Heart left ventricle (tissue), 16 donors: Measurements from ENCODE around the gene ITM2C. TPM values are rescaled to one million over a fixed set of nuclear protein-coding genes. Genes with fewer than 3 reads are reported as not detected.

ENCODE experiments used
- ATAC-seq, 4 donors: fragments of 200-7000 bp; cut with Tn5 transposase; one replicate each; pipeline ENCODE4 v1.9.1; 2020 to 2022; ENCODE audit warnings: moderate library complexity in 4 of 4, mild to moderate bottlenecking in 3 of 4, moderate number of reproducible peaks in 1 of 4
- DNase-seq, 5 donors: peaks; one replicate each; pipeline ENCODE4 v3.0.0-alpha.2; 2020
- H3K27ac ChIP-seq, 12 donors: fragments of 200-600 bp; sonication (generic) in 4 of 12; one replicate each; pipeline versions ENCODE4 v1.5.0 to v1.8.0; 2016 to 2022; ENCODE audit warnings: mild to moderate bottlenecking in 2 of 12
- H3K27me3 ChIP-seq, 9 donors: fragments of 200-600 bp; sonication (generic) in 2 of 9; one replicate each; pipeline versions ENCODE4 v1.5.1 to v1.8.0; 2016 to 2022; ENCODE audit warnings: mild to moderate bottlenecking in 3 of 9
- H3K36me3 ChIP-seq, 9 donors: fragments of 200-600 bp; sonication (generic) in 2 of 9; one replicate each; pipeline versions ENCODE4 v1.5.0 to v1.8.0; 2018 to 2022; ENCODE audit warnings: mild to moderate bottlenecking in 2 of 9
- H3K4me1 ChIP-seq, 12 donors: fragments of 200-600 bp; sonication (generic) in 4 of 12; one replicate each; pipeline versions ENCODE4 v1.5.0 to v1.8.0; 2016 to 2022; ENCODE audit warnings: mild to moderate bottlenecking in 3 of 12
- H3K4me3 ChIP-seq, 12 donors: fragments of 200-600 bp; sonication (generic) in 4 of 12; one replicate each; pipeline versions ENCODE4 v1.5.0 to v1.8.0; 2017 to 2022; ENCODE audit warnings: mild to moderate bottlenecking in 9 of 12, moderate library complexity in 4 of 12
- H3K9me3 ChIP-seq, 12 donors: fragments of 200-600 bp; sonication (generic) in 4 of 12; one replicate each; pipeline versions ENCODE4 v1.5.0 to v1.8.0; 2016 to 2022; ENCODE audit warnings: mild to moderate bottlenecking in 1 of 12
- CTCF ChIP-seq, 12 donors: fragments of 200-600 bp; sonication (generic) in 4 of 12; IDR thresholded peaks; one replicate each; pipeline versions ENCODE4 v1.5.0 to v1.8.0; 2018 to 2022; ENCODE audit warnings: antibody characterized with exemption in 12 of 12, mild to moderate bottlenecking in 5 of 12
- POLR2A ChIP-seq, 2 donors: fragments of 450-650 bp; IDR thresholded peaks; one replicate each; pipeline ENCODE4 v1.6.1; 2017; ENCODE audit warnings: antibody characterized with exemption in 2 of 2, mild to moderate bottlenecking in 2 of 2, moderate library complexity in 2 of 2
- WGBS, 4 donors: extraction: QIAGEN DNeasy Blood & Tissue Kit in 2 of 4; methylation state at CpG; one replicate each; pipeline versions ENCODE4 v1.1.5 to v1.1.7; 2013 to 2018; 5-methylcytosine and 5-hydroxymethylcytosine counted together
- intact Hi-C, 10 donors: fragments of 100-400 bp; cut with DNase I; formaldehyde crosslinking; loops; one replicate each; pipeline versions ENCODE4 v1.11.1 to v1.14.2; 2022
- polyA plus RNA-seq, 2 donors: library from polyadenylated mRNA; stranded (reverse); fragments of 200-250 nt; gene quantifications; one replicate each; pipeline ENCODE4 v1.2.3, GENCODE V29; 2013
- total RNA-seq, 9 donors: library from RNA; depleted of rRNA in 2 of 9; stranded (reverse); fragments of >200 nt in 2 of 9; fragmentation: NEBNext Ultra II Directional in 3 of 9; extraction: Animal tissue kit (Norgen Biotek cat#: 25700) in 3 of 9; gene quantifications; one replicate each; pipeline versions ENCODE4 v1.1.0 to v1.2.4, GENCODE V29; 2016 to 2023
- donor health status: ischemic (EF 13 %, LVEDD 7.1; RV severe dilation, severe dysfunction).
- donor health status: healthy with polysubstance abuse.
- donor health status: DM: no; HTN: yes; CAD: no.
- donor health status: DM: no; HTN: no; CAD: no.
- donor health status: ischemic (EF 25% LVEDD 6.9; RV normal size, moderate dysfunction).
- donor health status: ischemic (EF 25% LVEDD 5.7; RV mildly dilated, moderate dysfunction).
- donor health status: healthy.
- donor health status: DM: yes; HTN: yes; CAD: no.
- donor health status: ischemic (EF 35%, LVEDD 5.7; RV mildly dilated, moderate dysfunction).
- donor health status: nonischemic (EF 11% LVEDD 7.7; RV severe dilation, severe dysfunction).
- donor health status: DM: yes; HTN: yes; CAD: no.
- donor health status: PGD.
- donor health status: ischemic (EF 29% LVEDD 5.4; RV normal size, mild dysfunction).
- donor health status: nonischemic (EF 23%, LVEDD 6.1; RV moderate dilation, normal function).

Gene ITM2C
- total and polyA plus RNA-seq, 11 donors: 19.7 to 36.6 (median 26.0) TPM

- ATAC-seq (no peak), DNase-seq (no peak)
- H3K9me3 ChIP-seq: no peaks in the 10 kb centered on the region
- intact Hi-C loops: loop anchor here in 4 of 10 donors (2.0 to 10.0 kb wide), 3 partner anchors 227 to 621 kb away; partner anchors contain the start of gene PSMD1 (in 2 of the 4)
- 75 to 77% (median 75%) methylated on average over 10 of the region's 10 CpGs for WGBS, 4 donors
- H3K27ac ChIP-seq: no peak overlapping the region
- peaks cover 0 to 29% (median 19%) of the 10 kb centered on the region in 9 donors for H3K36me3 ChIP-seq
- TF ChIP-seq POLR2A (IDR thresholded peaks at IDR 0.05) (no peak), CTCF (IDR thresholded peaks at IDR 0.05) (no peak)
- H3K27me3 ChIP-seq: peaks cover 0 to 28% (median 16%) of the 10 kb centered on the region in 9 donors
- no peak overlapping the region for H3K4me3 ChIP-seq
- H3K4me1 ChIP-seq: peaks cover 0 to 13% (median 7%) of the 10 kb centered on the region in 12 donors
Observed at GRCh38 chr2:230823264-230823964, 41.3 kb upstream of the ITM2C start.

GRCh38 chr2:230824406-230824978 is 40.2 kb upstream of the ITM2C start:
- H3K27me3 ChIP-seq: peaks cover 0 to 37% (median 24%) of the 10 kb centered on the region in 9 donors
- peak overlapping the region in 7 of 12 donors; percentile 4 to 44 (median 26) for H3K4me3 ChIP-seq
- WGBS, 4 donors: 21 to 23% (median 22%) methylated on average over 14 of the region's 14 CpGs
- intact Hi-C loops: loop anchor here in 9 of 10 donors (1.0 to 10.0 kb wide), 6 partner anchors 24 to 620 kb away; partner anchors contain the start of gene PSMD1 (in 2 of the 9)
- H3K9me3 ChIP-seq: no peaks in the 10 kb centered on the region
- peak; percentile 57 to 83 (median 73) for TF ChIP-seq CTCF (IDR thresholded peaks at IDR 0.05)
- no peak for TF ChIP-seq POLR2A (IDR thresholded peaks at IDR 0.05)
- peak in 3 of 5 donors; percentile 37 to 62 (median 48) for DNase-seq
- peaks cover 0 to 16% (median 10%) of the 10 kb centered on the region in 12 donors for H3K4me1 ChIP-seq
- H3K36me3 ChIP-seq: peaks cover 0 to 18% (median 9%) of the 10 kb centered on the region in 9 donors
- ATAC-seq: peak; percentile 39 to 76 (median 70)
- no peak overlapping the region for H3K27ac ChIP-seq

- intact Hi-C loops: loop anchor here in 9 of 10 donors (1.0 to 10.0 kb wide), 7 partner anchors 23 to 619 kb away; partner anchors contain the start of gene PSMD1 (in 2 of the 9)
- WGBS, 4 donors: 26 to 64% (median 47%) methylated on average over 1 of the region's 1 CpG
- Histone ChIP-seq H3K9me3 (peaks cover 0 to 8% (median 0%) of the 10 kb centered on the region in 12 donors), H3K27me3 (peaks cover 0 to 44% (median 24%) of the 10 kb centered on the region in 9 donors), H3K4me1 (peaks cover 0 to 16% (median 10%) of the 10 kb centered on the region in 12 donors), H3K4me3 (no peak overlapping the region), H3K36me3 (peaks cover 0 to 11% (median 3%) of the 10 kb centered on the region in 9 donors), H3K27ac (no peak overlapping the region)
- no peak for DNase-seq
- no peak for TF ChIP-seq POLR2A (IDR thresholded peaks at IDR 0.05)
- no peak for TF ChIP-seq CTCF (IDR thresholded peaks at IDR 0.05)
- ATAC-seq: no peak
Observed at GRCh38 chr2:230825354-230825753, 39.4 kb upstream of the ITM2C start.
